Epithelial cell of proximal tubule (primary cell): ENCODE data around the gene NRG2. TPM values are rescaled to one million over a fixed set of nuclear protein-coding genes. Genes with fewer than 3 reads are reported as not detected.

Experiments used
- DNase-seq: peaks from one replicate; pipeline ENCODE4 v3.0.0-alpha.2; 2011; ENCODE audit warnings: low read depth
- H3K4me3 ChIP-seq: 2 replicates; pipeline ENCODE4 v1.5.1; 2011; ENCODE audit warnings: low read depth, mild to moderate bottlenecking, low read length
- total RNA-seq: library from RNA; depleted of rRNA; stranded (reverse); fragments of >200 nt; gene quantifications from 2 replicates; pipeline ENCODE4 v1.2.3, GENCODE V29; 2015
- TF ChIP-seq, protein P1 (sequence below): conservative IDR thresholded peaks from 2 replicates; pipeline ENCODE4 v1.5.1; 2012; ENCODE audit warnings: low read depth, mild to moderate bottlenecking, low read length

Gene NRG2
- total RNA-seq, 1 donor from 2014 or later, result 1.5 TPM

DNA sequence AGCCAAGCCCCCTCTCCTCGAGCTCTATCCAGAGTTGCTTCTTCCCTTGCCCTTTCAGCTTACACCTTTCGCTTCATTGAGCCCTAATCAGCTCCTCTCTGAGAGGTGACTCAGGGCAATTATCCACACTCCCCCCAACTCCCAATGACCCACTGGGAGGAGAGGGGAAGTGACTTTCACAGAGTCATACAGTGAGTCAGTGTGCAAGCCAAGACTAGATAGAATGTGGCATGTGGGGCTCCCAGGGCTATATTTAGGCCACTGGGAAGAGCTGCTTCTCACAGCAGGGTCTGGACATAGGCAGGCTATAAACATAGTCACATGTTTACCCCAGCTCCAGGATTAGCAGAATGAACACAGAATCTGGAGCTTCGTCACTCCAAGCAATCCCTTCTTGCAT, 57.4 kb downstream of the NRG2 start:
- peak; percentile 56 for DNase-seq
- no peak overlapping the region for H3K4me3 ChIP-seq
- TF ChIP-seq, protein P1, sequence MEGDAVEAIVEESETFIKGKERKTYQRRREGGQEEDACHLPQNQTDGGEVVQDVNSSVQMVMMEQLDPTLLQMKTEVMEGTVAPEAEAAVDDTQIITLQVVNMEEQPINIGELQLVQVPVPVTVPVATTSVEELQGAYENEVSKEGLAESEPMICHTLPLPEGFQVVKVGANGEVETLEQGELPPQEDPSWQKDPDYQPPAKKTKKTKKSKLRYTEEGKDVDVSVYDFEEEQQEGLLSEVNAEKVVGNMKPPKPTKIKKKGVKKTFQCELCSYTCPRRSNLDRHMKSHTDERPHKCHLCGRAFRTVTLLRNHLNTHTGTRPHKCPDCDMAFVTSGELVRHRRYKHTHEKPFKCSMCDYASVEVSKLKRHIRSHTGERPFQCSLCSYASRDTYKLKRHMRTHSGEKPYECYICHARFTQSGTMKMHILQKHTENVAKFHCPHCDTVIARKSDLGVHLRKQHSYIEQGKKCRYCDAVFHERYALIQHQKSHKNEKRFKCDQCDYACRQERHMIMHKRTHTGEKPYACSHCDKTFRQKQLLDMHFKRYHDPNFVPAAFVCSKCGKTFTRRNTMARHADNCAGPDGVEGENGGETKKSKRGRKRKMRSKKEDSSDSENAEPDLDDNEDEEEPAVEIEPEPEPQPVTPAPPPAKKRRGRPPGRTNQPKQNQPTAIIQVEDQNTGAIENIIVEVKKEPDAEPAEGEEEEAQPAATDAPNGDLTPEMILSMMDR, result no peak

DNA sequence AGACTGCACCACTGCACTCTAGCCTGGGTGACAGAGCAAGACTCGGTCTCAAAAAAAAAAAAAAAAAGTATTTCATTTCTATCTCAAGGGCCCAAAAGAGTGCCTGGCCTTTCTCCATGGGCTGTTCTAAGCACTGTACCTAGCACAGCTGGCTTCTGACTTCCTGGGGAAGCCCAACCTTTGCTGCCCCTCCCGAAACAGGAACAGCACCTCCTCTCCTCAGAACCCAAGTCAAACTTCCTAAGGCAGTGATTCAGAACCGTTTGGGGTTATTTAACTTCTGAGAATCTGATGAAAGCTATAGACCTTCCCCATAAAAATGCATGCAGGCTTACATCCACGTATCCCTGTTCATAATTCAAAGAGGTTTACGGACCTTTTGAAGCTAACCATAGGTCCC, 57.8 kb downstream of the NRG2 start:
- DNase-seq, result no peak
- TF ChIP-seq, protein P1, result no peak
- H3K4me3 ChIP-seq, result no peak overlapping the region

DNA sequence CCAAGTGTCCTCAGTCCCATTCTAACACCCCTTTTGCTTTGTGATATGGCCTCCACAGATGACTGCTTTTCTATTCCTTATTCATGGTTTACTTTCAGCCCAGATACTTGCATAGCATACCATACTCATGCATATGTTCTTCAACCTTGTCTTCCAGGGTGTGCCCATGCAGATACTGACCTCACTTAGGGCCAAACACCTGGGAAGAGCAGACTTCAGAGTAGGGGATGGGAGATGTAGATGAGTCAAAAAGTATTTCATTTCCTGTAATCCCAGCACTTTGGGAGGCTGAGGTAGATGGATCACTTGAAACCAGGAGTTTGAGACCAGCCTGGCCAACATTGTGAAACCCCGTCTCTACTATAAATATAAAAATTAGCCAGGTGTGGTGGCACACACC, 58.3 kb downstream of the NRG2 start:
- no peak for DNase-seq
- H3K4me3 ChIP-seq, result no peak overlapping the region
- TF ChIP-seq, protein P1, result no peak

DNA sequence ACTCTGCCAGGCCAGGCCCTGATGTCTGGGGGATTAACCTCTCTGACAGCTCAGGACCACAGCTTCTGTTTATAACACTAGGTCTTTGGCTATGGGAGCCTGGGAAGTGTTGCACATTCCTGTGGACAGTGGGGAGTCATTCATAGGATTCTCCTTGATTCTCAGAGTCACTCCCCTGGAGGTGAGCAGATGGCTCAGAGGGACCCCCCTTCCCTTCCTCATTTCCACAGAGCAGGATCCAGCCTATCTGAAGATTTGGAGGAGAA, 60.2 kb downstream of the NRG2 start:
- TF ChIP-seq, protein P1, result no peak

DNA sequence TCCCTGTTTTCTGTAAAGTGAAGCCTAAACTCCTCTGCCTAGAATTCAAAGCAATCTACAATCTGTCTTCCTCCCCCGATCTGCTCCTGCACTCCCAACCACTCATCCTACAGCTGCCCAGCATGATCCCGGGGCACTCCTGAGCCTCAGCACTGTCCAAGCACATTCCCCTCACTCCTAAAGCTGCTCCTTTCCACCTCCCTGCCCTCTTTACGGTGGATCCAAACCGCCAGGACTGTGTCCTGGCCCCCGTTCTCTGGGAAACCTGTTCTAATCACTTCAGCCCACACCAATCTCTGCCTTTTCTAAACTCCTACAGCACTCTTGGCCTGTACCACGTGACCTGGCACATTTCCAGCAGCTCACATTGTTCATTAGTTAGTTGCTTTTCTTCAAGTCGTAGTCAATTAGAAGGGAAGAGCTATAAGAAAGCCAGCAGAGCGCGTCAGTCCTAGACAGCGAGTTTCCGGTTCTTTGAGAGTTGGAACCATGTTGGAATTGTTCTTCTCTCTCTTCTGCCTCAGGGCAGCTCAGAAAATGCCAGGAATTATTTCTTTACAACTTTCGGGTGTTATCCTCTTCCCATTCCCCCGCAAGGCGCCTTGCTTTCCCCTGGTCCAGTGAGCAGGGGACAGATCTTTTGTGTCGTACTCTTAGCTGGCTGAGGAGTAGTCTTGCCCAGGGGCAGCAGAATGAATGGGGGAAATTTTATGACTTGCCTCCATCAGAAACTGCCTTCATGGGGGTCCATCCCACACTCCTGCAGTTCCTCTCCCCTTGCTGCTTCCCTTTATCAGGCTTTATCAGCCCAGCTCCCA, 60.7 kb downstream of the NRG2 start:
- DNase-seq, result no peak
- no peak overlapping the region for H3K4me3 ChIP-seq
- TF ChIP-seq, protein P1, result no peak

More for the DNA sequence above, 60.2 kb downstream of the NRG2 start:
- no peak overlapping the region for H3K4me3 ChIP-seq
- no peak for DNase-seq

DNA sequence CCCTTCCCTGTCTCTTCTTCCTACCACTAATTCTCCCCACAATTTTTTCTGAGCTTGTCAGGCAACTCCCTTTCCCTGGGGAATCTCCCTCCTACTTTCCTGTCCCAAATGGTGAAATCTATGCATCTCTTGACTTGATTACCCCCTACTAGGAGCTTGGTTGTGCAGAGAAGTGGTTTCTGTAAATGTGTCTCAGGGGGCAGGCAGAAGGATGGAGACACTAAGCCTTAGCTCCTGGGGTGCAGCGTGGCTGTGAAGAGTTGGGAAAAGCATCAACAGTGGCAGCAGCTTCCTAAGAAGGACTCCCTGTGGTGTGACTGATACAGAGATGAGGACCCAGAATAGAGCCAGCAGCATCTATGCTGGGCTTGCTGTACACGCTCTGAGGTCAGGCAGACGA, 62.3 kb downstream of the NRG2 start:
- no peak for DNase-seq
- TF ChIP-seq, protein P1, result no peak
- H3K4me3 ChIP-seq, result no peak overlapping the region

DNA sequence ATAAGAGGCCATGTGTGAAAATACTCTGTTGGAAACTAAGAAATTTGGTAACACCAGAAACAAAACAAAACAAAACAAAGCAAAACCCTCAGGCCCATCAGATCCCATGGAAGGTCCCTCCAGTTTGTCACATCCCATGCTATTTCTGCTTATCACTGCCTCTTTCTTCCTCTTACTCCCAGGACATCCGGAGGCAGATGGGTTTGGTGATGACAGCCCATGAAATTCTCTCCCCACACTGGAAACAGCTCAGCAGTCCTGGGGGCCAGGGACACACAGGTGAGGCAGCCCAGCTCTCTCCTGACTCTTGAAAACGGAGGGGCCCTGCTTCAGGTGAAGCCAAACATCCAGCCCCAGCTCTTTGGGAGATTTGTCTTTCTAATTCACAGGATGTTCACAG, 63.2 kb downstream of the NRG2 start:
- DNase-seq, result no peak
- H3K4me3 ChIP-seq, result no peak overlapping the region
- TF ChIP-seq, protein P1, result no peak
